Glutamatergic neuron (in vitro differentiated cells): ENCODE results near the gene SIRT6. TPM values are rescaled to one million over a fixed set of nuclear protein-coding genes. Genes with fewer than 3 reads are reported as not detected.
"Not testable (repeated sequence)": the region's sequence is repeated elsewhere in the genome, so short reads cannot be mapped to it uniquely, and the experiment has no call there.

ENCODE experiments used
- DNase-seq: peaks from one replicate; pipeline ENCODE4 v3.0.0; 2022
- H3K27ac Mint-ChIP-seq: one replicate; pipeline ENCODE4 v1.8.0; 2020; ENCODE audit warnings: mild to moderate bottlenecking, mixed read lengths, inconsistent platforms; ENCODE audit not compliant: unreplicated experiment
- H3K27me3 Mint-ChIP-seq: one replicate; pipeline ENCODE4 v1.8.0; 2020; ENCODE audit warnings: mild to moderate bottlenecking, moderate library complexity, mixed read lengths, inconsistent platforms; ENCODE audit not compliant: unreplicated experiment
- H3K36me3 Mint-ChIP-seq: one replicate; pipeline ENCODE4 v1.8.0; 2020; ENCODE audit warnings: mild to moderate bottlenecking, mixed read lengths, inconsistent platforms; ENCODE audit not compliant: unreplicated experiment
- H3K4me1 Mint-ChIP-seq: one replicate; pipeline ENCODE4 v1.8.0; 2020; ENCODE audit warnings: mild to moderate bottlenecking, low read depth, mixed read lengths, inconsistent platforms; ENCODE audit not compliant: unreplicated experiment
- H3K4me3 Mint-ChIP-seq: one replicate; pipeline ENCODE4 v1.8.0; 2020; ENCODE audit warnings: mild to moderate bottlenecking, mixed read lengths, inconsistent platforms; ENCODE audit not compliant: unreplicated experiment
- H3K9me3 Mint-ChIP-seq: one replicate; pipeline ENCODE4 v1.8.0; 2020; ENCODE audit warnings: mild to moderate bottlenecking, moderate library complexity, mixed read lengths, inconsistent platforms; ENCODE audit not compliant: unreplicated experiment
- CTCF ChIP-seq: fragments of 200-600 bp; sonication (generic); IDR thresholded peaks from one replicate; pipeline ENCODE4 v1.5.0; 2021; ENCODE audit not compliant: partially characterized antibody, unreplicated experiment
- total RNA-seq: library from RNA; stranded (reverse); fragmentation: NEBNext Ultra II Directional; extraction: Animal tissue kit (Norgen Biotek cat#: 25700); gene quantifications from one replicate; pipeline ENCODE4 v1.2.1, GENCODE V29; 2021; ENCODE audit not compliant: unreplicated experiment

The SIRT6 gene
- total RNA-seq, 1 donor from 2014 or later = 48.3 TPM

GRCh38 chr19:4136680-4137088, 45.7 kb downstream of the SIRT6 start:
- no peak overlapping the region for H3K4me3 Mint-ChIP-seq
- no peaks in the 10 kb centered on the region for H3K4me1 Mint-ChIP-seq
- peaks cover 2% of the 10 kb centered on the region for H3K9me3 Mint-ChIP-seq
- no peaks in the 10 kb centered on the region for H3K36me3 Mint-ChIP-seq
- DNase-seq = no peak
- H3K27ac Mint-ChIP-seq = no peak overlapping the region
- peaks cover 2% of the 10 kb centered on the region for H3K27me3 Mint-ChIP-seq
- no peak for TF ChIP-seq CTCF

GRCh38 chr19:4135386-4135785, 47.0 kb downstream of the SIRT6 start:
- H3K36me3 Mint-ChIP-seq, DNase-seq, H3K27me3 Mint-ChIP-seq, H3K4me3 Mint-ChIP-seq, H3K27ac Mint-ChIP-seq, H3K4me1 Mint-ChIP-seq, H3K9me3 Mint-ChIP-seq: not testable (repeated sequence)

GRCh38 chr19:4134351-4134750, 48.0 kb downstream of the SIRT6 start:
- no peak overlapping the region for H3K27ac Mint-ChIP-seq
- H3K27me3 Mint-ChIP-seq = no peaks in the 10 kb centered on the region
- no peak overlapping the region for H3K4me3 Mint-ChIP-seq
- no peaks in the 10 kb centered on the region for H3K36me3 Mint-ChIP-seq
- no peaks in the 10 kb centered on the region for H3K9me3 Mint-ChIP-seq
- no peaks in the 10 kb centered on the region for H3K4me1 Mint-ChIP-seq
- no peak for TF ChIP-seq CTCF
- DNase-seq = no peak

- no peak for DNase-seq
- TF ChIP-seq CTCF = no peak
- H3K36me3 Mint-ChIP-seq = no peaks in the 10 kb centered on the region
- H3K27me3 Mint-ChIP-seq = no peaks in the 10 kb centered on the region
- no peaks in the 10 kb centered on the region for H3K9me3 Mint-ChIP-seq
- H3K4me1 Mint-ChIP-seq = no peaks in the 10 kb centered on the region
- no peak overlapping the region for H3K27ac Mint-ChIP-seq
- H3K4me3 Mint-ChIP-seq = no peak overlapping the region
These were observed 51.5 kb downstream of the SIRT6 start for GRCh38 chr19:4130744-4131438.

GRCh38 chr19:4129050-4129449, 53.3 kb downstream of the SIRT6 start:
- H3K27ac Mint-ChIP-seq, H3K4me3 Mint-ChIP-seq, H3K4me1 Mint-ChIP-seq, H3K9me3 Mint-ChIP-seq, H3K27me3 Mint-ChIP-seq, H3K36me3 Mint-ChIP-seq, DNase-seq: not testable (repeated sequence)

GRCh38 chr19:4127322-4127721, 55.0 kb downstream of the SIRT6 start:
- not testable (repeated sequence) for H3K4me3 Mint-ChIP-seq, H3K27me3 Mint-ChIP-seq, H3K9me3 Mint-ChIP-seq, H3K4me1 Mint-ChIP-seq, H3K36me3 Mint-ChIP-seq, H3K27ac Mint-ChIP-seq, DNase-seq
